ENCODE measurements around the gene USP6. TPM values are rescaled to one million over a fixed set of nuclear protein-coding genes. Genes with fewer than 3 reads are reported as not detected.

USP6 gene
- total and polyA plus RNA-seq, 2 of the 13 experiments (the other 11 are each of a cell fraction or from before 2014, with no cell fraction given): 0.04 TPM; not detected in 1

- TF ChIP-seq ZBTB8A (CRISPR knock-in tag; IDR thresholded peaks at IDR 0.05; ENCODE audit: borderline replicate concordance, low read depth): no peak
Measured at GRCh38 chr17:5198472-5198871, 82.6 kb downstream of the USP6 start (continued).

GRCh38 chr17:5200360-5200759 lies 84.5 kb downstream of the USP6 start:
- H3K4me1 ChIP-seq (ENCODE audit: insufficient read depth, low read length): no peaks in the 10 kb centered on the region
- ATAC-seq (no peak), DNase-seq (ENCODE audit: low spot score) (no peak), FAIRE-seq (no peak)
- no peaks in the 10 kb centered on the region for H3K27me3 ChIP-seq (ENCODE audit: control insufficient read depth in 1 of 2, insufficient read depth in 2 of 2, low read length in 2 of 2)
- TF ChIP-seq MTF2 (CRISPR knock-in tag; IDR thresholded peaks at IDR 0.05; ENCODE audit: borderline replicate concordance): no peak
- TF ChIP-seq CBX1 (IDR thresholded peaks at IDR 0.05; ENCODE audit: low read depth): no peak
- no peak for TF ChIP-seq STAT5B (CRISPR knock-in tag; IDR thresholded peaks at IDR 0.05)
- no peak overlapping the region for H3K27ac ChIP-seq (ENCODE audit: extremely low read length, insufficient read depth, low read length)
- H3K9me3 ChIP-seq (ENCODE audit: low read length): no peaks in the 10 kb centered on the region
- H3K4me2 ChIP-seq (ENCODE audit: low read depth, low read length): no peak overlapping the region
- H3K9ac ChIP-seq (ENCODE audit: insufficient read depth, low read depth, low read length): no peak overlapping the region
- no peak overlapping the region for H3K4me3 ChIP-seq (replicated peaks in 1 of 3; ENCODE audit: insufficient read depth in 1 of 3, low read depth in 2 of 3, low read length in 3 of 3)
- no TSS peak for BruUV-seq (replicated peaks)
- in situ Hi-C loops (cut with HindIII; ENCODE audit: extremely low pct_ligation_motif_present, low pct_unique_long_range_greater_than_20kb): no loop called here
- no peaks in the 10 kb centered on the region for H3K79me2 ChIP-seq (ENCODE audit: insufficient read depth, low read length)
- WGBS (ENCODE audit: low lambda C conversion rate): 27% methylated on average over 2 of the region's 2 CpGs
- no peak overlapping the region for H2AFZ ChIP-seq (ENCODE audit: low read length)
- CTCF ChIA-PET (ENCODE audit: low intra/inter-chr PET ratio, low total read pairs): no interaction called here
- intact Hi-C loops (cut with micrococcal nuclease; ENCODE audit: unreplicated experiment): no loop called here
- H4K20me1 ChIP-seq (ENCODE audit: insufficient read depth, low read length): no peaks in the 10 kb centered on the region
- POLR2A ChIA-PET: no interaction called here
- H3K36me3 ChIP-seq (replicated peaks in 1 of 2; ENCODE audit: control insufficient read depth in 1 of 2, insufficient read depth in 2 of 2, low read length in 2 of 2): no peaks in the 10 kb centered on the region

GRCh38 chr17:5201011-5201410 lies 85.2 kb downstream of the USP6 start:
- BruUV-seq (replicated peaks): no TSS peak
- no peak overlapping the region for H3K27ac ChIP-seq (ENCODE audit: extremely low read length, insufficient read depth, low read length)
- in situ Hi-C loops (cut with HindIII; ENCODE audit: extremely low pct_ligation_motif_present, low pct_unique_long_range_greater_than_20kb) (no loop called here), intact Hi-C loops (cut with micrococcal nuclease; ENCODE audit: unreplicated experiment) (no loop called here)
- H3K27me3 ChIP-seq (ENCODE audit: control insufficient read depth in 1 of 2, insufficient read depth in 2 of 2, low read length in 2 of 2): no peaks in the 10 kb centered on the region
- H3K4me2 ChIP-seq (ENCODE audit: low read depth, low read length): no peak overlapping the region
- TF ChIP-seq MNT (IDR thresholded peaks at IDR 0.05): peak; percentile 36; the same call in 1 of the 2 replicates
- no peak for TF ChIP-seq RFX5 (IDR thresholded peaks at IDR 0.05; ENCODE audit: low read depth, low read length)
- ChIA-PET POLR2A (no interaction called here), CTCF (ENCODE audit: low intra/inter-chr PET ratio, low total read pairs) (no interaction called here)
- no peaks in the 10 kb centered on the region for H4K20me1 ChIP-seq (ENCODE audit: insufficient read depth, low read length)
- H3K79me2 ChIP-seq (ENCODE audit: insufficient read depth, low read length): no peaks in the 10 kb centered on the region
- no peak overlapping the region for H3K4me3 ChIP-seq (replicated peaks in 1 of 3; ENCODE audit: insufficient read depth in 1 of 3, low read depth in 2 of 3, low read length in 3 of 3)
- H3K36me3 ChIP-seq (replicated peaks in 1 of 2; ENCODE audit: control insufficient read depth in 1 of 2, insufficient read depth in 2 of 2, low read length in 2 of 2): no peaks in the 10 kb centered on the region
- no peak overlapping the region for H2AFZ ChIP-seq (ENCODE audit: low read length)
- WGBS (ENCODE audit: low lambda C conversion rate): 76% methylated on average over 8 of the region's 8 CpGs
- no peaks in the 10 kb centered on the region for H3K4me1 ChIP-seq (ENCODE audit: insufficient read depth, low read length)
- H3K9ac ChIP-seq (ENCODE audit: insufficient read depth, low read depth, low read length): no peak overlapping the region
- no peak for ATAC-seq
- no peaks in the 10 kb centered on the region for H3K9me3 ChIP-seq (ENCODE audit: low read length)
- DNase-seq (ENCODE audit: low spot score): no peak
- FAIRE-seq: no peak

Measured in HepG2 (cell line).